Mesendoderm (in vitro differentiated cells): Measurements from ENCODE around the gene TEKT2. TPM values are rescaled to one million over a fixed set of nuclear protein-coding genes. Genes with fewer than 3 reads are reported as not detected.

Source experiments
- DNase-seq: peaks from one replicate; pipeline ENCODE4 v3.0.0; 2013
- H2AK5ac ChIP-seq: 2 replicates; pipeline ENCODE4 v1.6.1; 2013; ENCODE audit warnings: low read length, inconsistent platforms
- H2BK120ac ChIP-seq: 2 replicates; pipeline ENCODE4 v1.6.1; 2013; ENCODE audit warnings: low read depth, mild to moderate bottlenecking, low read length, moderate library complexity, mixed read lengths
- H2BK15ac ChIP-seq: replicated peaks from 2 replicates; pipeline ENCODE4 v1.6.1; 2013; ENCODE audit warnings: low read depth, mild to moderate bottlenecking, moderate library complexity
- H2BK5ac ChIP-seq: 2 replicates; pipeline ENCODE4 v1.6.1; 2013; ENCODE audit warnings: low read length, inconsistent platforms
- H3K18ac ChIP-seq: 2 replicates; pipeline ENCODE4 v1.6.1; 2013; ENCODE audit warnings: mild to moderate bottlenecking, low read length, mixed read lengths
- H3K23ac ChIP-seq: one replicate; pipeline ENCODE4 v1.6.1; 2013; ENCODE audit warnings: low read length
- H3K27ac ChIP-seq: 2 replicates; pipeline ENCODE4 v1.5.1; 2013; ENCODE audit warnings: low read depth, mild to moderate bottlenecking, inconsistent platforms, low read length, moderate library complexity
- H3K27me3 ChIP-seq: 2 replicates; pipeline ENCODE4 v1.6.1; 2013; ENCODE audit warnings: low read length, control low read depth, mild to moderate bottlenecking, inconsistent platforms; ENCODE audit not compliant: insufficient read depth, poor library complexity
- H3K36me3 ChIP-seq: 2 replicates; pipeline ENCODE4 v1.6.1; 2013; ENCODE audit warnings: low read length, inconsistent platforms; ENCODE audit not compliant: control insufficient read depth, insufficient read depth
- H3K4ac ChIP-seq: one replicate; pipeline ENCODE4 v1.6.1; 2013; ENCODE audit warnings: low read depth, mild to moderate bottlenecking, low read length, moderate library complexity
- H3K4me1 ChIP-seq: 2 replicates; pipeline ENCODE4 v1.6.1; 2013; ENCODE audit warnings: low read depth, low read length, inconsistent platforms; ENCODE audit not compliant: control insufficient read depth
- H3K4me2 ChIP-seq: 2 replicates; pipeline ENCODE4 v1.6.1; 2013; ENCODE audit warnings: low read length
- H3K4me3 ChIP-seq: 2 replicates; pipeline ENCODE4 v1.5.1; 2013; ENCODE audit warnings: mild to moderate bottlenecking, low read length
- H3K56ac ChIP-seq: one replicate; pipeline ENCODE4 v1.6.1; 2013; ENCODE audit warnings: low read length
- H3K79me1 ChIP-seq: 2 replicates; pipeline ENCODE4 v1.6.1; 2013; ENCODE audit warnings: low read length, inconsistent platforms
- H3K79me2 ChIP-seq: 2 replicates; pipeline ENCODE4 v1.6.1; 2013; ENCODE audit warnings: mild to moderate bottlenecking, low read length; ENCODE audit not compliant: control insufficient read depth, insufficient read depth
- H3K9ac ChIP-seq: 2 replicates; pipeline ENCODE4 v1.6.1; 2013; ENCODE audit warnings: low read length, inconsistent platforms
- H4K5ac ChIP-seq: one replicate; pipeline ENCODE4 v1.6.1; 2013; ENCODE audit warnings: low read length
- H4K8ac ChIP-seq: one replicate; pipeline ENCODE4 v1.6.1; 2013; ENCODE audit warnings: low read depth, mild to moderate bottlenecking, control low read depth, low read length, moderate library complexity
- WGBS: extraction: QIAGEN DNeasy Blood & Tissue Kit; methylation state at CpG from one replicate; pipeline ENCODE4 v1.1.7; 2013; ENCODE audit warnings: low lambda C conversion rate, missing lambda C conversion rate; ENCODE audit not compliant: insufficient coverage; ENCODE audit errors: extremely low coverage; 5-methylcytosine and 5-hydroxymethylcytosine counted together
- polyA plus RNA-seq, 2 experiments: library from polyadenylated mRNA; stranded (reverse); fragments of 200-250 nt; gene quantifications; one replicate each; pipeline ENCODE4 v1.2.3, GENCODE V29; 2013

Gene TEKT2
- polyA plus RNA-seq (2013, experiment 1 of 2) = 0.25 TPM
- 0.25 TPM for polyA plus RNA-seq (2013, experiment 2 of 2)

DNA sequence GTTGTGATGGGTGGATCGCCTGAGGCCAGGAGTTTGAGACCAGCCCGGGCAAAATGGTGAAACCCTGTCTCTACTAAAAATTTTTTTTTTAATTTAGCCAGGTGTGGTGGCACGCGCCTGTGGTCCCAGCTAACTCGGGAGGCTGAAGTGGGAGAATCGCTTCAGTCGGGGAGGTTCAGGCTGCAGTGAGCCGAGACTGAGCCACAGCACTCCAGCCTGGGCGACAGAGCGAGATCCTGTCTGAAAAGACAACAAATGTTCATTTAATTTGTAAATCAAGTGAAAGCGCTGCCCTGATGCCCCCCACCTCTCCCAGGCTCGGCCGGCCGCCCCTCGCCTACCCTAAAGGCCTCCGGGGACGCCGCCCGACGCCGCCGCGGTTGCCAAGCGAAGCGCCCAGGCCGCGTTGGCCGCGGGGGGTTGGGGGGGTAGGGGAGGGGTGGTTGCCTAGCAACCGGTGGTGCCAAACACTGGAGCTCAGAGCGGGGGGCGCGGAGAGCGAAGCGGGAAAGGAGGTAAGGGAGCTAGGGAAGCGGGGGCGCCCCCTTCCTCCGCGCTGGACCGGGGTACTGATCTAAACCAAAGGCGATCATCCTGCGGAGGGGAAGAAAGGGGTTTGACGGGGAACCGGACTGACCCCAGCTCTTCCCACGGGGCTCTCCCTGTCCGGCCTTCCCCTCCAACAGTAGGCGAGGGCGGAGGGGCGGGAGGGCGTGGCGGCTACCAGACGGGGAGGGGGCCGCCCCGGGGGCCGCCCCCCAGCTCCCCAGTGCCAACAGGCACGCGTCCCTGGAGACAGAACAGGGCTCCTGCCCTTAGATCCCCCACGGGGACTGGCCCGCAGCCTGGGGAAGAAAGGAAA lies at the start of gene TEKT2:
Gene TEKT2 (plus strand): TSS at position 460 of the 862 bp plus-strand sequence. CDS start 828 bp downstream, outside the sequence.
- peak within 1 kb of the TSS; percentile 74 for H3K56ac ChIP-seq
- no peak within 1 kb of the TSS for H3K4ac ChIP-seq
- no peak within 1 kb of the TSS for H2AK5ac ChIP-seq
- no peak within 1 kb of the TSS for H3K27ac ChIP-seq
- WGBS = no CpG with 5 or more reads among the region's 59 CpGs
- H2BK120ac ChIP-seq = no peak within 1 kb of the TSS
- H4K8ac ChIP-seq = no peak within 1 kb of the TSS
- H3K4me1 ChIP-seq = peaks cover 5% of the 10 kb centered on the region
- H3K79me1 ChIP-seq = no peaks in the 10 kb centered on the region
- H3K79me2 ChIP-seq = no peaks in the 10 kb centered on the region
- peak within 1 kb of the TSS; percentile 75 for H3K4me2 ChIP-seq
- H3K27me3 ChIP-seq = no peaks in the 10 kb centered on the region
- H3K18ac ChIP-seq = no peak within 1 kb of the TSS
- DNase-seq = peak; percentile 88
- H3K9ac ChIP-seq = peak within 1 kb of the TSS; percentile 51
- no peak within 1 kb of the TSS for H2BK5ac ChIP-seq
- H4K5ac ChIP-seq = no peak within 1 kb of the TSS
- H3K23ac ChIP-seq = no peak within 1 kb of the TSS
- H3K4me3 ChIP-seq = peak within 1 kb of the TSS; percentile 54
- H3K36me3 ChIP-seq = no peaks in the 10 kb centered on the region
- no peak within 1 kb of the TSS for H2BK15ac ChIP-seq

DNA sequence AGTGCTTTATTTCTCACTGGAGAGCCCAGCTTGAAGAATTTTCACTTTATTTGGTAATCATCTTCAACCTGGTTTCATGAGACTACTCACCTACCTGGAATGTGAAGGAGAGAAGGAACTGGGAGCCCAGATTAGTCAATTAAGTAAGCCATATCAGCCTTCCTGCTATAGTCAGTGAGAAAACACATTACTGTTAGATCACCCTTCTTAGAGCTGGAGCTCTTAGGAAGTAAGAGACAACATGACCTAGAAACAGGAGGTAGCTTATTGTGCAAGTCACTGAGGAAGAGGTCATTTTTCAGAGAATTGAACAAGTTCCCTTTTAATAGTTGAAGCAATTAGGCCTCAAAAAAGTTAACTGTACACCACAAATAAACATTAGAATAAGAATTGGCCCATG lies 49.2 kb upstream of the TEKT2 start:
- Histone ChIP-seq H3K27ac (no peak overlapping the region), H3K27me3 (no peaks in the 10 kb centered on the region), H2BK5ac (no peak overlapping the region), H3K23ac (no peak overlapping the region), H4K8ac (no peak overlapping the region), H3K4me1 (no peaks in the 10 kb centered on the region), H3K79me2 (no peaks in the 10 kb centered on the region), H3K9ac (no peak overlapping the region), H2BK15ac (no peak overlapping the region), H3K79me1 (no peaks in the 10 kb centered on the region), H4K5ac (no peak overlapping the region), H3K56ac (no peak overlapping the region), H3K4ac (no peak overlapping the region), H2AK5ac (no peak overlapping the region), H3K18ac (no peak overlapping the region), H3K4me3 (no peak overlapping the region), H3K4me2 (no peak overlapping the region), H2BK120ac (no peak overlapping the region), H3K36me3 (no peaks in the 10 kb centered on the region)
- DNase-seq = peak; percentile 79

- Histone ChIP-seq H3K4ac (no peak overlapping the region), H3K27ac (no peak overlapping the region), H3K27me3 (no peaks in the 10 kb centered on the region), H2BK5ac (no peak overlapping the region), H3K4me1 (no peaks in the 10 kb centered on the region), H2AK5ac (no peak overlapping the region), H3K36me3 (no peaks in the 10 kb centered on the region), H3K18ac (no peak overlapping the region), H3K9ac (no peak overlapping the region), H2BK120ac (no peak overlapping the region), H3K79me1 (no peaks in the 10 kb centered on the region), H3K56ac (no peak overlapping the region), H3K79me2 (no peaks in the 10 kb centered on the region), H3K23ac (no peak overlapping the region), H3K4me3 (no peak overlapping the region), H3K4me2 (no peak overlapping the region), H4K8ac (no peak overlapping the region), H2BK15ac (no peak overlapping the region), H4K5ac (no peak overlapping the region)
- DNase-seq = no peak
- no CpG with 5 or more reads among the region's 3 CpGs for WGBS
These were observed 48.7 kb upstream of the TEKT2 start for GRCh38 chr1:36035154-36035553.

DNA sequence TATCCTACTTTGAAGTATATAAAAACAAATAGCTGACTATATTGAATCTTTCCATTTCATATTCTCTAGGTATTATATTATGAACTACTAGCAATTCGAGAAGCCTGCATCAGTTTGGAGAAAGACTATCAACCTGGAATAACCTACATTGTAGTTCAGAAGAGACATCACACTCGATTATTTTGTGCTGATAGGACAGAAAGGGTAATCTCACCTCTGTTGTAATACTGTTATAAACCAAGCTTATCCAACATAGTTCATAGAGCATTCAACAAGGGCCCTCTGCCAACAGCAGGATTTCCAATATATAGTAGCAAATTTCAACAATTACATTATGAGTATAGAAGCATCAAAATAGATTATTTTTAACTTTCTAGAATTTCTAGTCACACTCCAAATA lies 43.7 kb upstream of the TEKT2 start:
- Histone ChIP-seq H3K56ac (no peak overlapping the region), H3K4me2 (no peak overlapping the region), H2BK5ac (no peak overlapping the region), H3K18ac (no peak overlapping the region), H2AK5ac (no peak overlapping the region), H2BK15ac (no peak overlapping the region), H3K79me2 (no peaks in the 10 kb centered on the region), H3K4me3 (no peak overlapping the region), H3K27ac (no peak overlapping the region), H3K23ac (no peak overlapping the region), H4K5ac (no peak overlapping the region), H2BK120ac (no peak overlapping the region), H3K27me3 (no peaks in the 10 kb centered on the region), H3K79me1 (no peaks in the 10 kb centered on the region), H3K4ac (no peak overlapping the region), H4K8ac (no peak overlapping the region), H3K4me1 (no peaks in the 10 kb centered on the region), H3K9ac (no peak overlapping the region), H3K36me3 (no peaks in the 10 kb centered on the region)
- DNase-seq = no peak
- WGBS = no CpG with 5 or more reads among the region's 2 CpGs

DNA sequence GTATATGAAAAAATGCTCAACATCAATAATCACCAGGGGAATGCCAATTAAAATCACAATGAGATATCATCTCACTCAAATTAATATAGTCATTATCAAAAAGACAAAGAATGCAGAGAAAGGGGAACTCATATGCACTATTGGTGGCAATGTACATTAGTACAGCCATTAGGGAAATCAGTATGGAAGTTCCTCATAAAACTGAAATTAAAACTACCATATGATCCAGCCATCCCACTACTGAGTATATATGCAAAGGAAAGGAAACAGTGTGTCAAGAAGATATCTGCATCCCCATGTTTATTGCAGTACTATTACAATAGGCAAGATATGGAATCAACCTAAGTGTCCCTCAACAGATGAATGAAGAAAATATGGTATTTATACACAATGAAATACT lies 32.1 kb upstream of the TEKT2 start:
- no peak overlapping the region for H2AK5ac ChIP-seq
- H3K4me1 ChIP-seq = no peaks in the 10 kb centered on the region
- H4K8ac ChIP-seq = no peak overlapping the region
- H3K79me1 ChIP-seq = no peaks in the 10 kb centered on the region
- no peak overlapping the region for H3K27ac ChIP-seq
- no peak overlapping the region for H3K4me2 ChIP-seq
- no peaks in the 10 kb centered on the region for H3K36me3 ChIP-seq
- no peak overlapping the region for H2BK5ac ChIP-seq
- no peak overlapping the region for H2BK120ac ChIP-seq
- H3K4me3 ChIP-seq = no peak overlapping the region
- H3K56ac ChIP-seq = no peak overlapping the region
- H3K4ac ChIP-seq = no peak overlapping the region
- no peaks in the 10 kb centered on the region for H3K79me2 ChIP-seq
- H3K27me3 ChIP-seq = no peaks in the 10 kb centered on the region
- no peak overlapping the region for H2BK15ac ChIP-seq
- H4K5ac ChIP-seq = no peak overlapping the region
- no peak for DNase-seq
- H3K9ac ChIP-seq = no peak overlapping the region
- H3K18ac ChIP-seq = no peak overlapping the region
- no peak overlapping the region for H3K23ac ChIP-seq

- no peak overlapping the region for H2BK5ac ChIP-seq
These were observed 29.9 kb upstream of the TEKT2 start for GRCh38 chr1:36053978-36054377.

More at GRCh38 chr1:36053978-36054377, 29.9 kb upstream of the TEKT2 start:
- Histone ChIP-seq H2BK120ac (no peak overlapping the region), H3K27me3 (no peaks in the 10 kb centered on the region), H3K4ac (no peak overlapping the region), H3K36me3 (no peaks in the 10 kb centered on the region), H3K79me2 (no peaks in the 10 kb centered on the region), H4K8ac (no peak overlapping the region), H3K4me1 (no peaks in the 10 kb centered on the region), H3K56ac (no peak overlapping the region), H3K23ac (no peak overlapping the region), H3K18ac (no peak overlapping the region), H3K4me3 (no peak overlapping the region), H2BK15ac (no peak overlapping the region), H3K79me1 (no peaks in the 10 kb centered on the region), H3K9ac (no peak overlapping the region), H3K4me2 (no peak overlapping the region), H4K5ac (no peak overlapping the region), H3K27ac (no peak overlapping the region), H2AK5ac (no peak overlapping the region)
- DNase-seq = no peak
